Limb (tissue), 2 donors: Measurements from ENCODE around the gene TMEM125.

Experiments
- DNase-seq, 2 donors: peaks; one replicate each; pipeline ENCODE4 v3.0.0-alpha.2; 2016; ENCODE audit errors: extremely low spot score in 2 of 2

TMEM125 gene

DNA sequence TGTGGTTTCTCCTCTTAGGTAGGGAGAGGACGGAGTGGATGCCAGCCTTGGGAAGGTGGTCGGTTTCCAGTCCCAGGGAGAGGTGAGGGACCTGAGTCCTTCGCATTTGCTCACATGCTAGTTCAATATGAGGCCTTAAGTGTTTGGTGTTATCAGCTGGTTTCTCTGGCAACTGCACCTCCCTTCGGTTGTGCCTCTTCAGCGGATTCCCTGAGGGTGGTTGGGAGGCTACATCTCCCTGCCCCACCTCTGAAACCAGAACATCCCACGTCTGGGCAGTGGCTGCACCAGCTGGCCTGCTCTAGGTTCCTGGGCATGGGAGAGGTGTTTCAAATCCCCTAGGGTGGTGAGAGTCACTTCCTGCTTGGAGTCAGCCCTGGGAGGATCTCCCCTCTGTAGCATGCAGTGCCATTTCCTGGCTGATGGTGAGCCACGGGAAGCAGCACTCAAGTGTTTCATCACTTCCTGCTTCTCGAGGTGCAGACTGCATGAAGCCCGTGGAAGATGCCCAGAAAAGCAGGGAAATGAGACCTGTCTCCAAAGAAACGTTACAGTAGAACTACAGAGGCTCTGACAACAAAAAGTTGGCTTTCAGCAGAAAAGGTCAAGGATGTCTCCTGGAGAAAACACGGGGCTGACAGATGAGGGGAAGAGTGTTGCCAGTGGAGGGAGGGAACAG, 4.5 kb downstream of the TMEM125 start:
- DNase-seq, result no peak

- no peak for DNase-seq
Measured at GRCh38 chr1:43274804-43275180, 5.0 kb downstream of the TMEM125 start.

- no peak for DNase-seq
Measured at GRCh38 chr1:43275826-43276620, 6.2 kb downstream of the TMEM125 start.

DNA sequence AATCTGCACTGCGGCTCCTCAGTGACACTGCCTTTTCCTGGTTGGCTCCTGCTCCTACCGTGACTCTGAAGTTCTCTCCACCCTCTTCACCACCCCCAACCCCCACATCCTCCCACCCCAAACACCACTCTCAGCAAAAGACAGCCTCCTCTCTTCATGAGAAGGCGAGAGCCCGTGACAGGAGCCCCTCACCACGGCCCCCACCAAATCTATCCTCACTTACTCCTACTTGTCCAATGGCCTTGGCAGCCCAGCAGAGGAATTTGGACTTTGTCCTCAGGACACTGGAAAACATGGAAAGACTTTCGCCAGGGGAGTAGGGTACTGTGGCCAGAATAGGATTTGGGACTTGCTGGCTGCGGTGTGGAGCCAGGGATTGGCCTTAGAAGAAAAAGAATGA, 6.9 kb downstream of the TMEM125 start:
- DNase-seq, result no peak

GRCh38 chr1:43277116-43277876, 7.5 kb downstream of the TMEM125 start:
- DNase-seq, result no peak

GRCh38 chr1:43279161-43279560, 9.4 kb downstream of the TMEM125 start:
- no peak for DNase-seq

DNA sequence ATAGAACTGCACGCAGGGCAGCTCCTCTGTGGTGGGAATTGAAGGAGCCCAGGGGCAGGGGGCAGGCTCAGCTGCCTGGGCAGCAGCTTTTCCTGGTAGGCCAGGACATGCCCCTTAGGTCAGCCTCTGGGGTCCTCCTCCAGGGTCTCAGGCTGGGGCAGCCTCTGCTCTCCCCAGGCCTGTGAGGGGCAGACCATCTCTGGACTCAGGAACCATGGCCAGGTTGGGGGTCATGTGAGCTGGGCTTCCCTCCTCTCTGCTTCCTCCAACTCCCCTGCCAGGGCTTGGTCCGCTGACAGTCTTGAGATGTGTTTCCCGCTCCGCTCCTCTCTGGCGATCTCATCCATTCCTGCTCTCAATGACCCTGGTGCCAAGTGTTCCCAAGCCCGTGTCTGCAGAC, 9.9 kb downstream of the TMEM125 start:
- no peak for DNase-seq

GRCh38 chr1:43280692-43281091, 10.9 kb downstream of the TMEM125 start:
- no peak for DNase-seq

DNA sequence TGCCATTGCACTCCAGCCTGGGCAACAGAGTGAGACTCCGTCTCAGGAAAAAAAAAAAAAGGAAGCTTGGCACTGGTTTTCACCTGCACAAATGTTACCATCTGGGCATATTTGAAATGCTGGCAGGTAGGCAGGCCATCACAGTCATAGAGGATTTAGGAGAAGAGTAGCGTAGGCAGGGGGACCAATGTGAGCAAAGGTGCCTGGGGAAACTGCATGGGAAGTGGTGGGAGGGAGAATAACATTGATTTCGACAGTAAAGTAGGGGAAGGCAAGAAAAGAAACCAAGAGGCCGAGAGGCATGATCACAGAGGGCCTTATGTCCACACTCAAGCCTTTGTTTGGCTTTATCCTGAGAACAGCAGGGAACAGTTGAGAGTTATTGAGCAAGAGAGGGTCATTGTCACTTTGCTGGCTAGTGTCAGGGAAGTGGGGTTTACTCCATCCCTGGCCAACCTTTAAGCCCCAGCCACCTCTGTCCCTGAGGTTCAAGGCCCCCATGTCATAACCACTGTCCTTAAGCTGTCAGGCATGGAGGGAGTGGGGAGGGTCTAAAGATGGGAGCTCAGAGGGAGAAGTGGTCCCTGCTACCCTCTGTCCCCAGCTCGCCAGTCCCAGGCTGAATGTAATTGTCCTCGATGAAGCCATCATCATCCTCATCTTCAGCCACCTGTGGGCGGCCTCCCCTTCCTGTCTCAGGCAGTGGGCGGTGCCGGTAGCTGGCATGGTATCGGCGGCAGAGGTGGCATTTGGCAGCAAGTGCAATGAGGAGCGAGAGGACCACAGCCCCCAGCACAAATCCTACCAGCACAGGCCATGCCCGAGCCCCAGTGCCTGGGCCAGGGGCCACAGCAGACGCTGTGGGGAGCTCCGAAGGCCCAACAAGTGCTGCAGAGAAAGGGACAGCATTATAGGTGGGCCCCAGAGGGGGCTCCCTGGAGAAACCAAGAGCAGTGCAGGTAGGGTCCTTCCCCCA, 12.7 kb downstream of the TMEM125 start:
- DNase-seq, result no peak

GRCh38 chr1:43284065-43284464, 14.3 kb downstream of the TMEM125 start:
- DNase-seq, result no peak

DNA sequence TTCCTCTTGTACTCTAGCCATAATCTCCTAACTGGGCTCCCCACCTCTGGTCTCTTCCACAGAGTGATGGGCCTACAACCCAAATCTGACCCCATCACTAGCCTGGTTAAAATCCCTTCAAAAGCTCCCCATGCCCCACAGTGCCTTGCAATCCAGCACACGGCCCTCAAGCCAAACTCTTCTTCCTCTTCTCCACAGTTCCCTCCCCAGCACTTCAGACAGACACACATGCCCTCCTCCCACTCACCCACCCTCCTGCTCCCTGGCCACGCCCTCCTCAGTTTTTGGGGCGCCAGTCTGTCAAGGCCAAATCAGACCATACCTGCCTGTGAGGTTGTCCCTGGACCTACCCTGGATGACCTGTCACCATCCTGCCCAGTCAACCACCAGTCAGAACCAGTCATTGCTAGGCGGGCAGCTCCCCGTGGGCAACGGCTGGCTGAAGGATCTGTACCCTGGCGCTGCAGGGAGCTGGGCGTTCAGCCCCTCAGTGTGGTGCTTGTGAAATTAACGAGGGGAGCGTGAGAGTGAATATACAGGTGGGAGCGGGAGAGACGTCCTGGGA, 14.8 kb downstream of the TMEM125 start:
- no peak for DNase-seq

GRCh38 chr1:43285269-43285990, 15.6 kb downstream of the TMEM125 start, which contains the start of gene C1orf210:
C1orf210 (minus strand) TSS chr1:43285581; CDS start chr1:43283270, 2,311 bp downstream.
- no peak for DNase-seq

- no peak for DNase-seq
Measured at GRCh38 chr1:43286115-43286514, 16.3 kb downstream of the TMEM125 start.

GRCh38 chr1:43286533-43286932, 16.8 kb downstream of the TMEM125 start:
- DNase-seq, result no peak

DNA sequence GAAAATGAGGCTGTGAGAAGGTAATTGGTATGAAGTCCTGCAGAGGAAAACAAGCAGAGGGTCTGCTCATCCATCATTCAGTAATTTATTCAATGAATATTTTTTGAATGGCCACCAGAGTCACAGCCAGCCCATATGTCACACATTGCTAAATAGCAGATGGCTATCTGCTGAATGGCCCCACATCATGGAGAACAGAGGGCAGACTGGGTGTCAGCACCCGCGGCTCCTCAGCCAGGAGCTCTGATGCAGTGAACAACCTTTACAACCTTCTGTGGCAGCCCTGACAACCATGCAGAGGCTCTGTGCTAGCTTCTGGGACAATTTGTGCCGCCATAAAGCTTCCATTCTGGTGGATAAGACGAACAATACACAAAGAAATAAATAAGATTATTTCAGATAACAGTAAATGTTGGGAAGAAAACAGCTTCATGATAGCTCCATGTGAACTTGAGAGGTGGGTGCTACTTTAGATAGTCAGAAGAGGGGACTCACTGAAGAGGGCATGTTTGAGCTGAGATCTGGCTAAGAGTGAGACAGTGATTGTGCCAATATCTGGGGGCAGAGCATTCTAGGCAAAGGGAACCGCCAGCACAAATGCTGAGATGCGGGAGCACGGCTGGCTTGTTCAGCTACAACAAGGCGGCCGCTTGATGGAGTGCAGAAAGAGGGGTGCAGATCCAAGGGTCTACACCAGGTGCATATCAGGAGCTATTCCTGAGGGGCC, 18.4 kb downstream of the TMEM125 start:
- no peak for DNase-seq

GRCh38 chr1:43288785-43289706, 19.3 kb downstream of the TMEM125 start:
- DNase-seq, result no peak

- DNase-seq, result no peak
Measured at GRCh38 chr1:43292216-43292615, 22.4 kb downstream of the TMEM125 start.

DNA sequence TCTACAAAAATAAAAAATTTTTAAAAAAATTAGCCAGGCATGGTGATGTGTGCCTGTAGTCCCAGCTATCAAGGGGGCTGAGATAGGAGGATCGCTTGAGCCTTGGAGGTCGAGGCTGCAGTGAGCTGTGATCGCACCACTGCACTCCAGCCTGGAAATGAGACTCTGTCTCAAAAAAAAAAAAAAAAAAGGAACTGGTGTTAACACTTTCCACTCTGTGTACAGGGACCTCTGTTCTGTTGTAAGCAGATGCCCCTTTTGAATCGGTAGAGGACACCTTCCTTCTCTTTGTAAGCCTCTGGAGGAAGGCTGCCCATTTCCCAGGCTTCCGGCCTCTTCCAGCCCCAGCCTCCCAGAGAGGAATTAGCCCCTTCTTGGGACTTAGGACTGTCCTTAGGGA, 22.9 kb downstream of the TMEM125 start:
- DNase-seq, result no peak
